ENCODE results near the gene PPP1CA. TPM values are rescaled to one million over a fixed set of nuclear protein-coding genes. Genes with fewer than 3 reads are reported as not detected.

Gene PPP1CA
- total RNA-seq, 4 donors from 2014 or later = 101 to 160 (median 143) TPM

DNA sequence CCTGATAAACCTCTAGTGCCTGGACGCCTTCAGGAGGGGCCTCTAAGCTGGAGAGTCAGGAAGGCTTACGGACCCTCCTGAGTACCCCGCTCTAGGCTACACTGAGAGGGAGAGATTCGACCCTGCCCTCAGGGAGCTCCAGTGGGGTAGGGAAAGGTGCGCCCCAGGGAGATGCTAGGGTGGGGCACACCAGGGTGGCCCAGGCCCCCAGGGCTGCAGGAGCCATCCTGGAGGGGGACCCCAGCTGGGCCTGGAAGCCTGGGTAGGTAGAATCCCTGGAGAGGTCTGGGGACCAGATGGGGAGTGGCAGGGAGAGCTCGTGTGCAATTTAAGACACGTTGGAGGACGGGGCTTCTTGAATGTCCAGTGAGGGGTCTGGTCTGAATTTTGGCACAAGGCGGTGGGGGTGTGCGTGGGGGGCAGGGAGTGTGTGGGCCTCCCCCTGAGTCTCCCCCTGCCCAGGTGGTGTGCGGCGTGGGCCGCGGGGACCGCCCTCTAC, 18.5 kb upstream of the PPP1CA start:
- H3K4me3 ChIP-seq (ENCODE audit: low read depth, poor library complexity, severe bottlenecking) = peak overlapping the region; percentile 50
- TF ChIP-seq CTCF (IDR thresholded peaks at IDR 0.05) = no peak
- TF ChIP-seq POLR2A (IDR thresholded peaks at IDR 0.05) = no peak
- WGBS, 2 donors = 21 to 31% methylated on average over 13 to 15 of the region's 15 CpGs
- intact Hi-C loops (cut with DNase I; ENCODE audit: low total_unique reads) = no loop called here
- no peak for DNase-seq (ENCODE audit: low spot score in 2 of 2)

GRCh38 chr11:67419325-67420049, 17.8 kb upstream of the PPP1CA start:
- TF ChIP-seq CTCF (IDR thresholded peaks at IDR 0.05) = no peak
- TF ChIP-seq POLR2A (IDR thresholded peaks at IDR 0.05) = no peak
- intact Hi-C loops (cut with DNase I; ENCODE audit: low total_unique reads) = no loop called here
- H3K4me3 ChIP-seq (ENCODE audit: low read depth, poor library complexity, severe bottlenecking) = no peak overlapping the region
- DNase-seq (ENCODE audit: low spot score in 2 of 2) = no peak
- WGBS, 2 donors = 84 to 89% methylated on average over 20 to 21 of the region's 21 CpGs

- H3K4me3 ChIP-seq (ENCODE audit: low read depth, poor library complexity, severe bottlenecking) = no peak overlapping the region
- DNase-seq (ENCODE audit: low spot score in 2 of 2) = no peak
- 37 to 45% methylated on average over 7 to 14 of the region's 26 CpGs for WGBS, 2 donors
- intact Hi-C loops (cut with DNase I; ENCODE audit: low total_unique reads) = no loop called here
- no peak for TF ChIP-seq POLR2A (IDR thresholded peaks at IDR 0.05)
- no peak for TF ChIP-seq CTCF (IDR thresholded peaks at IDR 0.05)
Measured at GRCh38 chr11:67418476-67419281, 17.0 kb upstream of the PPP1CA start.

GRCh38 chr11:67417425-67417824, 15.8 kb upstream of the PPP1CA start:
- intact Hi-C loops (cut with DNase I; ENCODE audit: low total_unique reads) = no loop called here
- DNase-seq (ENCODE audit: low spot score in 2 of 2) = no peak
- TF ChIP-seq CTCF (IDR thresholded peaks at IDR 0.05) = no peak
- no peak for TF ChIP-seq POLR2A (IDR thresholded peaks at IDR 0.05)
- WGBS, 2 donors = 65 to 70% methylated on average over 5 to 12 of the region's 12 CpGs
- H3K4me3 ChIP-seq (ENCODE audit: low read depth, poor library complexity, severe bottlenecking) = no peak overlapping the region

DNA sequence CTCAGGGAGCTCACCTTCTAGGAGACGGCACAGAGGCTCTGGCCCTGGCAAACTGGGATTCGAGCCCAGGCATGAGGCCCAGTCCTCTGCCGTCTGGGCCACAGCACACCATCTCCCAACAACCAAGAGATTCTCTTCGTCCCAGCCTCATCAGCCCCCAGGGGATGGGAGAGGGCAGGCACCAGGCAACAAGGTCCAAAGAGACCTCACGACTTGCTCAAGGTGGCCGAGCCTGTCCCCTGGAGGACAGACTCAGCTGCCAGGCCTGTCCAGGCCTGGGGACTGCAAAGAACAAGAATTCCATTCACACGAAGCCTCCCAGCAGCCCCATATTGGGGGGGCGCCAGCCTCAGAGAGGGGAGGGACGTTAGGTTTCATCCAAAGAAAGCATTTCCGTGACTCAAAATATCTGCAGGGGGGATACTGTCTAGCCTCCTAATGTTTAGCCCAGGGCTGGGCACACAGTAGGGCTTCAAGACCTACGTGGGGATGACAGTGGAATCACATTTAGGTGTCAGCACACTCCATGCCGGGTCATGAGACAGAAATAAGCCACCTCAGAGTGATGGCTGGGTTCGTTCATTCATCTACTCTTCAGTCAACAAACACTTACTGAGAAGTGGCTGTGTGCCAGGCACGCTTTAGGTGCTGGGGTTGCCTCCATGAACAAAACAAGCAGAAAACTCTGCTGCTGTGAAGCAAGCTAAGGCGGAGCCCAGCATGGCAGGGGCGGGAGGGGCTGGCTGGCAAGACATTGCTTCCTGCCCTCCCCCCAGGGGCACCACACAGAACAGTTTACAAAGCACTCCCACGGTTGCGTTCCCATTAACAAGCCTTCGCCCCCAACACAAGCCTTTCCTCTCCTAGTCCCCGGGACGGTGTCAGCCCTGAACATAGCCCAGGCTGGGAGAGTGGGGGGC, 15.0 kb upstream of the PPP1CA start:
- DNase-seq (ENCODE audit: low spot score in 2 of 2) = no peak
- WGBS, 2 donors = 26 to 41% methylated on average over 19 to 21 of the region's 21 CpGs
- H3K4me3 ChIP-seq (ENCODE audit: low read depth, poor library complexity, severe bottlenecking) = no peak overlapping the region
- intact Hi-C loops (cut with DNase I; ENCODE audit: low total_unique reads) = no loop called here
- no peak for TF ChIP-seq POLR2A (IDR thresholded peaks at IDR 0.05)
- no peak for TF ChIP-seq CTCF (IDR thresholded peaks at IDR 0.05)

Measured in lower leg skin (tissue), 4 donors.